ENCODE results near the gene HNF1B.

GRCh38 chr17:37788526-37788925 lies 43.7 kb upstream of the HNF1B start:
- TF ChIP-seq, protein P1, sequence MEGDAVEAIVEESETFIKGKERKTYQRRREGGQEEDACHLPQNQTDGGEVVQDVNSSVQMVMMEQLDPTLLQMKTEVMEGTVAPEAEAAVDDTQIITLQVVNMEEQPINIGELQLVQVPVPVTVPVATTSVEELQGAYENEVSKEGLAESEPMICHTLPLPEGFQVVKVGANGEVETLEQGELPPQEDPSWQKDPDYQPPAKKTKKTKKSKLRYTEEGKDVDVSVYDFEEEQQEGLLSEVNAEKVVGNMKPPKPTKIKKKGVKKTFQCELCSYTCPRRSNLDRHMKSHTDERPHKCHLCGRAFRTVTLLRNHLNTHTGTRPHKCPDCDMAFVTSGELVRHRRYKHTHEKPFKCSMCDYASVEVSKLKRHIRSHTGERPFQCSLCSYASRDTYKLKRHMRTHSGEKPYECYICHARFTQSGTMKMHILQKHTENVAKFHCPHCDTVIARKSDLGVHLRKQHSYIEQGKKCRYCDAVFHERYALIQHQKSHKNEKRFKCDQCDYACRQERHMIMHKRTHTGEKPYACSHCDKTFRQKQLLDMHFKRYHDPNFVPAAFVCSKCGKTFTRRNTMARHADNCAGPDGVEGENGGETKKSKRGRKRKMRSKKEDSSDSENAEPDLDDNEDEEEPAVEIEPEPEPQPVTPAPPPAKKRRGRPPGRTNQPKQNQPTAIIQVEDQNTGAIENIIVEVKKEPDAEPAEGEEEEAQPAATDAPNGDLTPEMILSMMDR (IDR thresholded peaks at IDR 0.05), result no peak
- no peak for TF ChIP-seq POLR2A (IDR thresholded peaks at IDR 0.05)
